ENCODE data around the gene SECISBP2L. TPM values are rescaled to one million over a fixed set of nuclear protein-coding genes. Genes with fewer than 3 reads are reported as not detected.

SECISBP2L gene
- total RNA-seq, 1 experiment from 2014 or later, result 40.5 TPM

DNA sequence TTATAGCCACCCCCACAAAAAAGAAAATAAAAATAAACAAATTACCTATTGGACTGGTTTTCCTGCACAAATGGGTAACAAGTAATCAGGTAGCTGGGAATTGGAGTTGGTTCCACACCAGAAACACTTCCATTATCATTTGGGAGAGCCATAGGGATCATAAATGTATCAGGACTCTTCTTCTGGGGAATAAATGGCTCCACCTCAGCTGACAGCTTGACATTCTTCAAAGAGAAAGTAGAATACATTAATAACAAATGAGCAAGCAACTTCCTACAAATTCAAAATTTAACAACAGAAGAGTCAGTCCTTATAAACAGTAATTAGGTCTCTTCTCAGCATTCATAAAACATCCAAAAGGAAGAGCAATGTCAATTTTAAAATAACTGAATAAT, 8.7 kb downstream of the SECISBP2L start:
- in situ Hi-C loops (cut with HindIII; ENCODE audit: low pct_unique_long_range_greater_than_20kb, low sequenced_read_pairs), result no loop called here
- H3K9me3 ChIP-seq (ENCODE audit: control insufficient read depth, insufficient read depth, low read depth, low read length), result no peaks in the 10 kb centered on the region
- H3K36me3 ChIP-seq (ENCODE audit: control insufficient read depth, insufficient read depth, low read length), result no peaks in the 10 kb centered on the region
- no TSS peak for BruUV-seq (replicated peaks)
- H3K4me3 ChIP-seq (ENCODE audit: low read depth in 2 of 2, low read length in 2 of 2), result no peak overlapping the region
- TF ChIP-seq, protein P1, sequence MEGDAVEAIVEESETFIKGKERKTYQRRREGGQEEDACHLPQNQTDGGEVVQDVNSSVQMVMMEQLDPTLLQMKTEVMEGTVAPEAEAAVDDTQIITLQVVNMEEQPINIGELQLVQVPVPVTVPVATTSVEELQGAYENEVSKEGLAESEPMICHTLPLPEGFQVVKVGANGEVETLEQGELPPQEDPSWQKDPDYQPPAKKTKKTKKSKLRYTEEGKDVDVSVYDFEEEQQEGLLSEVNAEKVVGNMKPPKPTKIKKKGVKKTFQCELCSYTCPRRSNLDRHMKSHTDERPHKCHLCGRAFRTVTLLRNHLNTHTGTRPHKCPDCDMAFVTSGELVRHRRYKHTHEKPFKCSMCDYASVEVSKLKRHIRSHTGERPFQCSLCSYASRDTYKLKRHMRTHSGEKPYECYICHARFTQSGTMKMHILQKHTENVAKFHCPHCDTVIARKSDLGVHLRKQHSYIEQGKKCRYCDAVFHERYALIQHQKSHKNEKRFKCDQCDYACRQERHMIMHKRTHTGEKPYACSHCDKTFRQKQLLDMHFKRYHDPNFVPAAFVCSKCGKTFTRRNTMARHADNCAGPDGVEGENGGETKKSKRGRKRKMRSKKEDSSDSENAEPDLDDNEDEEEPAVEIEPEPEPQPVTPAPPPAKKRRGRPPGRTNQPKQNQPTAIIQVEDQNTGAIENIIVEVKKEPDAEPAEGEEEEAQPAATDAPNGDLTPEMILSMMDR (IDR thresholded peaks at IDR 0.05), result no peak
- TF ChIP-seq TCF7L2 (IDR thresholded peaks at IDR 0.05; ENCODE audit: low read depth, low read length), result no peak
- no peak for TF ChIP-seq SIN3A (IDR thresholded peaks at IDR 0.05; ENCODE audit: borderline replicate concordance, insufficient read depth, low read depth, low read length)
- TF ChIP-seq, protein P2, sequence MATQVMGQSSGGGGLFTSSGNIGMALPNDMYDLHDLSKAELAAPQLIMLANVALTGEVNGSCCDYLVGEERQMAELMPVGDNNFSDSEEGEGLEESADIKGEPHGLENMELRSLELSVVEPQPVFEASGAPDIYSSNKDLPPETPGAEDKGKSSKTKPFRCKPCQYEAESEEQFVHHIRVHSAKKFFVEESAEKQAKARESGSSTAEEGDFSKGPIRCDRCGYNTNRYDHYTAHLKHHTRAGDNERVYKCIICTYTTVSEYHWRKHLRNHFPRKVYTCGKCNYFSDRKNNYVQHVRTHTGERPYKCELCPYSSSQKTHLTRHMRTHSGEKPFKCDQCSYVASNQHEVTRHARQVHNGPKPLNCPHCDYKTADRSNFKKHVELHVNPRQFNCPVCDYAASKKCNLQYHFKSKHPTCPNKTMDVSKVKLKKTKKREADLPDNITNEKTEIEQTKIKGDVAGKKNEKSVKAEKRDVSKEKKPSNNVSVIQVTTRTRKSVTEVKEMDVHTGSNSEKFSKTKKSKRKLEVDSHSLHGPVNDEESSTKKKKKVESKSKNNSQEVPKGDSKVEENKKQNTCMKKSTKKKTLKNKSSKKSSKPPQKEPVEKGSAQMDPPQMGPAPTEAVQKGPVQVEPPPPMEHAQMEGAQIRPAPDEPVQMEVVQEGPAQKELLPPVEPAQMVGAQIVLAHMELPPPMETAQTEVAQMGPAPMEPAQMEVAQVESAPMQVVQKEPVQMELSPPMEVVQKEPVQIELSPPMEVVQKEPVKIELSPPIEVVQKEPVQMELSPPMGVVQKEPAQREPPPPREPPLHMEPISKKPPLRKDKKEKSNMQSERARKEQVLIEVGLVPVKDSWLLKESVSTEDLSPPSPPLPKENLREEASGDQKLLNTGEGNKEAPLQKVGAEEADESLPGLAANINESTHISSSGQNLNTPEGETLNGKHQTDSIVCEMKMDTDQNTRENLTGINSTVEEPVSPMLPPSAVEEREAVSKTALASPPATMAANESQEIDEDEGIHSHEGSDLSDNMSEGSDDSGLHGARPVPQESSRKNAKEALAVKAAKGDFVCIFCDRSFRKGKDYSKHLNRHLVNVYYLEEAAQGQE (IDR thresholded peaks at IDR 0.05; ENCODE audit: insufficient read depth in 1 of 2, low read depth in 2 of 2, low read length in 1 of 2), result no peak
- ATAC-seq (no peak), DNase-seq (ENCODE audit: low read depth, low spot score) (no peak)
- H3K27ac ChIP-seq (ENCODE audit: low read length), result no peak overlapping the region
- CTCF ChIA-PET, result interaction anchor here (0.6 kb wide), 1 partner anchor 179 kb away, joined by 14 read pairs; no protein-coding TSS in a partner anchor
- peaks cover 7% of the 10 kb centered on the region; the same call in 1 of the 2 replicates for H3K4me1 ChIP-seq (ENCODE audit: control insufficient read depth, insufficient read depth, low read length)
- intact Hi-C loops (cut with micrococcal nuclease; ENCODE audit: unreplicated experiment), result no loop called here
- POLR2A ChIA-PET, result no interaction called here
- H3K27me3 ChIP-seq (ENCODE audit: control insufficient read depth, insufficient read depth, low read length), result no peaks in the 10 kb centered on the region

DNA sequence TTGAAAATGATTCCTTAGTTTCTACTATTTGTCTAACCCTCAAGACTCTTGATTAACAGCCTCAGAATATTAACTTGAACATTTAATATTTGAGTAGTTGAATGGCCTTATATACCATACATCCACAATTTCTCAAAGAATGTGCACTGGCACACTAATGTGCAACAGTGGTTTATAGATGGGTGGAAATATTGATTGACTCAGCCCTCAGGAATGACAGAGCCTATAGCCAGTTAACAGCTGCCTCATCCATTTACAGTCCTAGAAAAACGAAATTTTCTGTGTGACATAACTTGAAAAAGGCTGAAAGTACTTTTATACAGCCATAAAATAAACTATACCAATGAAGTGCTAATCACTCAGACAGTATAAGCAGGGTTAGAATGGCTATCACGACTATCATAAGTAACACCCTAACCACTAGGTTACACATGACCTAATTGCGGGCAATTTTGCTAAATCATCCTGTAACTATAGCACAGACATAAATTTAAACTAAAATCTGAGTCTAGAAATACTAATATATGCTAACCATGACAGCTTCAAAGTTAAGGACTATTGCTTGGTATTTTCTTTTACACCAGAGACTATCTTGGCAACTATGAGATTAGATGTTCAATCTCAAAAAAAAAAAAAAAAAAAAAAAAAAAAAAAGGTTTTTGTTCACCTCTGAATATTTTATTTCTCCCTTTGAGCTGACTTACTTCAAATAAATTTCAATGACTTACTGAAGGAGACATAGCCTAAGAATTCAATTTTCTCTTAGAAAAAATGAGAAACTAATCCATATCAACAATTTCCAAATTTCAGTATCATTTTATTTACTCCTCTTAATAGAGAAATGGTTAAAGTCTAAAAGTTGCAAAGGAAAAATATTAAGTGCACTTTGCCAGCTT, 9.3 kb downstream of the SECISBP2L start:
- ATAC-seq (no peak), DNase-seq (ENCODE audit: low read depth, low spot score) (no peak)
- H3K36me3 ChIP-seq (ENCODE audit: control insufficient read depth, insufficient read depth, low read length), result no peaks in the 10 kb centered on the region
- intact Hi-C loops (cut with micrococcal nuclease; ENCODE audit: unreplicated experiment) (no loop called here), in situ Hi-C loops (cut with HindIII; ENCODE audit: low pct_unique_long_range_greater_than_20kb, low sequenced_read_pairs) (no loop called here)
- BruUV-seq (replicated peaks), result no TSS peak
- no peak for TF ChIP-seq POLR2AphosphoS5 (IDR thresholded peaks at IDR 0.05; ENCODE audit: low read depth, low read length)
- CTCF ChIA-PET, result interaction anchor here (0.6 kb wide), 1 partner anchor 179 kb away, joined by 14 read pairs; no protein-coding TSS in a partner anchor
- H3K4me3 ChIP-seq (ENCODE audit: low read depth in 2 of 2, low read length in 2 of 2), result no peak overlapping the region
- H3K27me3 ChIP-seq (ENCODE audit: control insufficient read depth, insufficient read depth, low read length), result no peaks in the 10 kb centered on the region
- no peaks in the 10 kb centered on the region for H3K9me3 ChIP-seq (ENCODE audit: control insufficient read depth, insufficient read depth, low read depth, low read length)
- H3K27ac ChIP-seq (ENCODE audit: low read length), result no peak overlapping the region
- POLR2A ChIA-PET, result no interaction called here
- H3K4me1 ChIP-seq (ENCODE audit: control insufficient read depth, insufficient read depth, low read length), result peaks cover 7% of the 10 kb centered on the region; the same call in 1 of the 2 replicates

DNA sequence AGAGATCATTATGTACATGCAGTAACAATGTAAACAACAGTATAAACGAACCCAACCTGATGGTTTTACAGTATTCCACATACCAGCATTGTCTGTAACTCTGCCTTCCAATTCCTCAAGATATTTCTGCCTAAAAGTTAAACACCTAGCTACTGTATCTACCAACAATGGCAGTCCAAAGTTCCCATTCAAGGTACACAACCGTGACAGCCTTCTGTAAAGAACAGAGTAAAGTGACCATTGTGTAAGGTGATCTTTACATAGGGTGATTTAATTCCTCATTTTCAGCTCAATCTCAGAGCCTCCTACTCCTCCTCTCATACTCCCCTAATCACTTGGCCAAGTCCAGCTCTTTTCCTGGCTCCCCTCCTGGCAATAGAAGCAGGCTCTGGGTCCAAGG, 10.4 kb downstream of the SECISBP2L start:
- ChIA-PET CTCF (no interaction called here), POLR2A (no interaction called here)
- no peak overlapping the region for H3K27ac ChIP-seq (ENCODE audit: low read length)
- BruUV-seq (replicated peaks), result no TSS peak
- H3K4me3 ChIP-seq (ENCODE audit: low read depth in 2 of 2, low read length in 2 of 2), result no peak overlapping the region
- H3K4me1 ChIP-seq (ENCODE audit: control insufficient read depth, insufficient read depth, low read length), result peaks cover 3% of the 10 kb centered on the region; the same call in 1 of the 2 replicates
- H3K27me3 ChIP-seq (ENCODE audit: control insufficient read depth, insufficient read depth, low read length), result no peaks in the 10 kb centered on the region
- no peaks in the 10 kb centered on the region for H3K9me3 ChIP-seq (ENCODE audit: control insufficient read depth, insufficient read depth, low read depth, low read length)
- ATAC-seq (no peak), DNase-seq (ENCODE audit: low read depth, low spot score) (no peak)
- no peaks in the 10 kb centered on the region for H3K36me3 ChIP-seq (ENCODE audit: control insufficient read depth, insufficient read depth, low read length)
- intact Hi-C loops (cut with micrococcal nuclease; ENCODE audit: unreplicated experiment) (no loop called here), in situ Hi-C loops (cut with HindIII; ENCODE audit: low pct_unique_long_range_greater_than_20kb, low sequenced_read_pairs) (no loop called here)
- TF ChIP-seq SIN3A (IDR thresholded peaks at IDR 0.05; ENCODE audit: borderline replicate concordance, insufficient read depth, low read depth, low read length) (no peak), TCF7L2 (IDR thresholded peaks at IDR 0.05; ENCODE audit: low read depth, low read length) (no peak), POLR2AphosphoS5 (IDR thresholded peaks at IDR 0.05; ENCODE audit: low read depth, low read length) (no peak)
- TF ChIP-seq, protein P1 (IDR thresholded peaks at IDR 0.05), result no peak
- TF ChIP-seq, protein P2 (IDR thresholded peaks at IDR 0.05; ENCODE audit: insufficient read depth in 1 of 2, low read depth in 2 of 2, low read length in 1 of 2), result no peak
